Small intestine (tissue), 7 donors: ENCODE results near the gene FOXO3. TPM values are rescaled to one million over a fixed set of nuclear protein-coding genes. Genes with fewer than 3 reads are reported as not detected.

Experiments used
- DNase-seq, 2 donors: peaks; one replicate each; pipeline versions ENCODE4 v3.0.0 to v3.0.0-alpha.2; 2013
- FAIRE-seq: peaks from 2 replicates; lab custom pipeline; 2012; peaks lifted over from hg19 to GRCh38; lab: Jason Lieb, UNC
- H3K27ac ChIP-seq, 3 donors: one replicate each; pipeline ENCODE4 v1.5.1; 2013; ENCODE audit warnings: low read length in 2 of 3, mild to moderate bottlenecking in 2 of 3, control low read depth in 1 of 3, inconsistent platforms in 1 of 3, low read depth in 1 of 3, moderate library complexity in 1 of 3
- H3K27me3 ChIP-seq, 3 donors: one replicate each; pipeline ENCODE4 v1.6.1; 2013; ENCODE audit warnings: low read length in 3 of 3, inconsistent platforms in 1 of 3; ENCODE audit not compliant: control insufficient read depth in 3 of 3, insufficient read depth in 3 of 3
- H3K36me3 ChIP-seq, 3 donors: one replicate each; pipeline ENCODE4 v1.6.1; 2013; ENCODE audit warnings: low read length in 3 of 3, inconsistent platforms in 1 of 3, low read depth in 1 of 3, mild to moderate bottlenecking in 1 of 3, moderate library complexity in 1 of 3; ENCODE audit not compliant: control insufficient read depth in 3 of 3, insufficient read depth in 2 of 3
- H3K4me1 ChIP-seq, 3 donors: one replicate each; pipeline ENCODE4 v1.6.1; 2013; ENCODE audit warnings: low read length in 2 of 3, inconsistent platforms in 1 of 3, low read depth in 1 of 3, mild to moderate bottlenecking in 1 of 3, moderate library complexity in 1 of 3; ENCODE audit not compliant: control insufficient read depth in 3 of 3, insufficient read depth in 2 of 3
- H3K4me3 ChIP-seq, 3 donors: one replicate each; pipeline ENCODE4 v1.5.1; 2013; ENCODE audit warnings: low read length in 3 of 3, control low read depth in 1 of 3, inconsistent platforms in 1 of 3, low read depth in 1 of 3, mild to moderate bottlenecking in 1 of 3, moderate library complexity in 1 of 3
- H3K9me3 ChIP-seq, 2 donors: one replicate each; pipeline ENCODE4 v1.6.1; 2013; ENCODE audit warnings: low read depth in 1 of 2, low read length in 1 of 2; ENCODE audit not compliant: control insufficient read depth in 2 of 2, insufficient read depth in 1 of 2
- WGBS, 3 donors: extraction: QIAGEN DNeasy Blood & Tissue Kit; methylation state at CpG; one replicate each; pipeline ENCODE4 v1.1.7; 2013; 5-methylcytosine and 5-hydroxymethylcytosine counted together
- polyA plus RNA-seq, 4 donors: library from polyadenylated mRNA; stranded (reverse) in 3 of 4; unstranded in 1 of 4; fragments of 200-250 nt in 3 of 4; fragments of 120-200 nt in 1 of 4; gene quantifications; one replicate each; pipeline versions ENCODE4 v1.2.1 to v1.2.3, GENCODE V29; 2013
- donor health status: healthy with polysubstance abuse.
- donor health status: control.
- donor health status: control.
- donor health status: Bipolar disorder and iron deficiency.
- donor health status: healthy.

The FOXO3 gene
- polyA plus RNA-seq, 4 donors = 8.7 to 40.4 (median 14.3) TPM

GRCh38 chr6:108589244-108589791 lies 28.6 kb downstream of the FOXO3 start:
- H3K4me1 ChIP-seq = peaks cover 8 to 40% (median 29%) of the 10 kb centered on the region in 3 donors
- no peaks in the 10 kb centered on the region for H3K27me3 ChIP-seq
- H3K4me3 ChIP-seq = no peak overlapping the region
- DNase-seq = peak; percentile 75 to 88
- WGBS, 3 donors = 18 to 25% (median 22%) methylated on average over 6 of the region's 6 CpGs
- no peak for FAIRE-seq
- H3K36me3 ChIP-seq = peaks cover 0 to 18% (median 0%) of the 10 kb centered on the region in 3 donors
- no peaks in the 10 kb centered on the region for H3K9me3 ChIP-seq
- peak overlapping the region; percentile 49 to 91 (median 51) for H3K27ac ChIP-seq

- H3K4me3 ChIP-seq = no peak overlapping the region
- H3K36me3 ChIP-seq = peaks cover 0 to 16% (median 0%) of the 10 kb centered on the region in 3 donors
- FAIRE-seq (no peak), DNase-seq (no peak)
- H3K4me1 ChIP-seq = peaks cover 8 to 41% (median 29%) of the 10 kb centered on the region in 3 donors
- H3K27me3 ChIP-seq = no peaks in the 10 kb centered on the region
- 55 to 83% (median 76%) methylated on average over 8 of the region's 8 CpGs for WGBS, 3 donors
- H3K27ac ChIP-seq = peak overlapping the region in 2 of 3 donors; percentile 29 to 95
- H3K9me3 ChIP-seq = no peaks in the 10 kb centered on the region
These were observed 30.5 kb downstream of the FOXO3 start for GRCh38 chr6:108591040-108591816.

- H3K36me3 ChIP-seq = peaks cover 0 to 12% (median 0%) of the 10 kb centered on the region in 3 donors
- no peak overlapping the region for H3K4me3 ChIP-seq
- no peaks in the 10 kb centered on the region for H3K9me3 ChIP-seq
- peak overlapping the region in 1 of 3 donors; percentile 65 for H3K27ac ChIP-seq
- FAIRE-seq (no peak), DNase-seq (peak in 1 of 2 donors; percentile 59)
- H3K27me3 ChIP-seq = no peaks in the 10 kb centered on the region
- H3K4me1 ChIP-seq = peaks cover 8 to 30% (median 21%) of the 10 kb centered on the region in 3 donors
- WGBS, 3 donors = 52 to 64% (median 57%) methylated on average over 10 of the region's 10 CpGs
These were observed 31.9 kb downstream of the FOXO3 start for GRCh38 chr6:108592371-108593337.

GRCh38 chr6:108594151-108594550 lies 33.4 kb downstream of the FOXO3 start:
- no peak for FAIRE-seq
- WGBS, 3 donors = 54 to 71% (median 68%) methylated on average over 1 of the region's 1 CpG
- H3K27ac ChIP-seq = peak overlapping the region in 1 of 3 donors; percentile 43

GRCh38 chr6:108594640-108595039 lies 33.9 kb downstream of the FOXO3 start:
- 39 to 63% (median 47%) methylated on average over 4 of the region's 4 CpGs for WGBS, 3 donors

More at GRCh38 chr6:108594151-108594550, 33.4 kb downstream of the FOXO3 start:
- no peak overlapping the region for H3K4me3 ChIP-seq
- H3K27me3 ChIP-seq = no peaks in the 10 kb centered on the region
- no peak for DNase-seq
- no peaks in the 10 kb centered on the region for H3K9me3 ChIP-seq
- peaks cover 0 to 14% (median 0%) of the 10 kb centered on the region in 3 donors for H3K36me3 ChIP-seq
- peaks cover 7 to 30% (median 9%) of the 10 kb centered on the region in 3 donors for H3K4me1 ChIP-seq

GRCh38 chr6:108596956-108597355 lies 36.2 kb downstream of the FOXO3 start:
- DNase-seq (no peak), FAIRE-seq (no peak)
- no peaks in the 10 kb centered on the region for H3K27me3 ChIP-seq
- peaks cover 0 to 7% (median 0%) of the 10 kb centered on the region in 3 donors for H3K36me3 ChIP-seq
- H3K9me3 ChIP-seq = no peaks in the 10 kb centered on the region
- peaks cover 0 to 24% (median 5%) of the 10 kb centered on the region in 3 donors for H3K4me1 ChIP-seq
- H3K27ac ChIP-seq = peak overlapping the region in 2 of 3 donors; percentile 4 to 45
- no peak overlapping the region for H3K4me3 ChIP-seq

More at GRCh38 chr6:108594640-108595039, 33.9 kb downstream of the FOXO3 start:
- Histone ChIP-seq H3K4me1 (peaks cover 4 to 30% (median 6%) of the 10 kb centered on the region in 3 donors), H3K4me3 (no peak overlapping the region), H3K9me3 (no peaks in the 10 kb centered on the region), H3K36me3 (peaks cover 0 to 11% (median 0%) of the 10 kb centered on the region in 3 donors), H3K27me3 (no peaks in the 10 kb centered on the region), H3K27ac (peak overlapping the region in 1 of 3 donors; percentile 43)
- DNase-seq (no peak), FAIRE-seq (no peak)

- H3K4me1 ChIP-seq = peaks cover 0 to 18% (median 2%) of the 10 kb centered on the region in 3 donors
- no peak for FAIRE-seq
- H3K27me3 ChIP-seq = no peaks in the 10 kb centered on the region
- DNase-seq = no peak
- H3K9me3 ChIP-seq = no peaks in the 10 kb centered on the region
- 77 to 92% (median 85%) methylated on average over 5 of the region's 5 CpGs for WGBS, 3 donors
- H3K27ac ChIP-seq = peak overlapping the region in 2 of 3 donors; percentile 20 to 34
- peaks cover 0 to 7% (median 0%) of the 10 kb centered on the region in 3 donors for H3K36me3 ChIP-seq
- no peak overlapping the region for H3K4me3 ChIP-seq
These were observed 37.0 kb downstream of the FOXO3 start for GRCh38 chr6:108597572-108598304.
